ENCODE measurements around the gene ZMYND8. TPM values are rescaled to one million over a fixed set of nuclear protein-coding genes. Genes with fewer than 3 reads are reported as not detected.

The ZMYND8 gene
- total RNA-seq, 1 experiment from 2014 or later, result 50.7 TPM

GRCh38 chr20:47346172-47346571 is 10.3 kb downstream of the ZMYND8 start:
- no peak for TF ChIP-seq SIN3A (IDR thresholded peaks at IDR 0.05; ENCODE audit: borderline replicate concordance, insufficient read depth, low read depth, low read length)
- no peak for TF ChIP-seq CTCF (IDR thresholded peaks at IDR 0.05)
- no peak for TF ChIP-seq TCF7L2 (IDR thresholded peaks at IDR 0.05; ENCODE audit: low read depth, low read length)
- ATAC-seq, result no peak
- no peaks in the 10 kb centered on the region for H3K9me3 ChIP-seq (ENCODE audit: control insufficient read depth, insufficient read depth, low read depth, low read length)
- ChIA-PET CTCF (no interaction called here), POLR2A (interaction anchor here (1.2 kb wide), 1 partner anchor 8 kb away, joined by 5 read pairs; no protein-coding TSS in a partner anchor)
- H3K27ac ChIP-seq (ENCODE audit: low read length), result peak overlapping the region; percentile 100
- no peak overlapping the region for H3K4me3 ChIP-seq (ENCODE audit: low read depth in 2 of 2, low read length in 2 of 2)
- DNase-seq (ENCODE audit: low read depth, low spot score), result no peak
- BruUV-seq (replicated peaks), result no TSS peak
- intact Hi-C loops (cut with micrococcal nuclease; ENCODE audit: unreplicated experiment), result no loop called here
- H3K27me3 ChIP-seq (ENCODE audit: control insufficient read depth, insufficient read depth, low read length), result no peaks in the 10 kb centered on the region
- peaks cover 2% of the 10 kb centered on the region; the same call in 1 of the 2 replicates for H3K36me3 ChIP-seq (ENCODE audit: control insufficient read depth, insufficient read depth, low read length)
- in situ Hi-C loops (cut with HindIII; ENCODE audit: low pct_unique_long_range_greater_than_20kb, low sequenced_read_pairs), result no loop called here
- peaks cover 62% of the 10 kb centered on the region for H3K4me1 ChIP-seq (ENCODE audit: control insufficient read depth, insufficient read depth, low read length)

- Histone ChIP-seq H3K9me3 (ENCODE audit: control insufficient read depth, insufficient read depth, low read depth, low read length) (no peaks in the 10 kb centered on the region), H3K4me3 (ENCODE audit: low read depth in 2 of 2, low read length in 2 of 2) (no peak overlapping the region), H3K27ac (ENCODE audit: low read length) (peak overlapping the region; percentile 100), H3K27me3 (ENCODE audit: control insufficient read depth, insufficient read depth, low read length) (no peaks in the 10 kb centered on the region), H3K4me1 (ENCODE audit: control insufficient read depth, insufficient read depth, low read length) (peaks cover 61% of the 10 kb centered on the region), H3K36me3 (ENCODE audit: control insufficient read depth, insufficient read depth, low read length) (peaks cover 2% of the 10 kb centered on the region; the same call in 1 of the 2 replicates)
- TF ChIP-seq TCF7L2 (IDR thresholded peaks at IDR 0.05; ENCODE audit: low read depth, low read length) (no peak), POLR2AphosphoS5 (IDR thresholded peaks at IDR 0.05; ENCODE audit: low read depth, low read length) (no peak), SIN3A (IDR thresholded peaks at IDR 0.05; ENCODE audit: borderline replicate concordance, insufficient read depth, low read depth, low read length) (no peak), CTCF (IDR thresholded peaks at IDR 0.05) (no peak), REST (IDR thresholded peaks at IDR 0.05; ENCODE audit: insufficient read depth in 1 of 2, low read depth in 2 of 2, low read length in 1 of 2) (no peak)
- BruUV-seq (replicated peaks), result no TSS peak
- no peak for ATAC-seq
- intact Hi-C loops (cut with micrococcal nuclease; ENCODE audit: unreplicated experiment), result no loop called here
- in situ Hi-C loops (cut with HindIII; ENCODE audit: low pct_unique_long_range_greater_than_20kb, low sequenced_read_pairs), result no loop called here
- ChIA-PET CTCF (no interaction called here), POLR2A (interaction anchor here (1.2 to 1.3 kb wide), 2 partner anchors 9 to 14 kb away, joined by 3 to 5 read pairs; no protein-coding TSS in a partner anchor)
- no peak for DNase-seq (ENCODE audit: low read depth, low spot score)
Measured at GRCh38 chr20:47345214-47345613, 11.3 kb downstream of the ZMYND8 start.

Data from Panc1 (cell line).